Measurements from ENCODE around the gene SLC27A2. TPM values are rescaled to one million over a fixed set of nuclear protein-coding genes. Genes with fewer than 3 reads are reported as not detected.
"Not testable (repeated sequence)": the region's sequence is repeated elsewhere in the genome, so short reads cannot be mapped to it uniquely, and the experiment has no call there.

The SLC27A2 gene
- 0.06 TPM in 1 of 2 replicates, not detected in the other for total RNA-seq

DNA sequence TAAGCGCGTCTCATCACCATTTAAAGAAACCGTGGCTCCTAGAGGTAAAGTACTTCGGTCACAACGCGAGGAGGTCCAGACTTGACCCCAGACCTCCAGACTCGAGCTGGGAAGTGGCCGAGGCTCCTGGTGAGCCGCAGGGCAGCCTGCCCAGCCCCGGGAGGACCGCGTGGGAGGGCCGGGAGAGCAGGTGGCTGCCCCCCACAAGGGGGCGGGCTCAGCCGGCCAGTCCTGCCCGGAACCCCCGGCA, at the start of gene SLC27A2:
Gene SLC27A2, plus strand, starts transcription at position 228 of the 250 bp plus-strand sequence. CDS start 232 bp downstream, outside the sequence.
- DNase-seq (ENCODE audit: extremely low read depth, low read depth, low spot score): no peak

- not testable (repeated sequence) for DNase-seq (ENCODE audit: extremely low read depth, low read depth, low spot score)
These were observed 49.6 kb upstream of the SLC27A2 start for GRCh38 chr15:50132251-50132984.

DNA sequence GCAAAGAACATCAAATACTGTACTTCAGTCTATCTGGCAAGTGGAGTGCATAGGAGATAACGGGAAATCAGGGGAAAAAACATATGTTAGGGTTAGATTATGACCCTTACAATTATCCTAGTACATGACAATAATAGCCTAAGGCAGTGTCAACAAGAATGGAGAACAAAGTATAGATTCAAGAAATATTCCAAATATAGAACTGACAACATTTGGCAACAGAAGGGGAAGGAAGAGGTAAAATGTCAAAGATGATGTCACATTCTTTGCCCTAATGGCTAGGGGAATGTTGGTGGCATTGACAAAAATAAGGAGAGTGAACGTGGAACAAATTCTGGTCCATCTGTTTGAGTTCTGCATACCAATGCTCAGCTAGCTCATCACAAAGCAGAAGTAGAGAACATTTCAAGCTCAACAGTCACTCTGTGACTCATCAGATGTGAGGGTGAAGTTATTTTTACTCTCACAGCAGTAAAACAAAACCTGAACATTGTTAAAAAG, 47.4 kb upstream of the SLC27A2 start:
- no peak for DNase-seq (ENCODE audit: extremely low read depth, low read depth, low spot score)

DNA sequence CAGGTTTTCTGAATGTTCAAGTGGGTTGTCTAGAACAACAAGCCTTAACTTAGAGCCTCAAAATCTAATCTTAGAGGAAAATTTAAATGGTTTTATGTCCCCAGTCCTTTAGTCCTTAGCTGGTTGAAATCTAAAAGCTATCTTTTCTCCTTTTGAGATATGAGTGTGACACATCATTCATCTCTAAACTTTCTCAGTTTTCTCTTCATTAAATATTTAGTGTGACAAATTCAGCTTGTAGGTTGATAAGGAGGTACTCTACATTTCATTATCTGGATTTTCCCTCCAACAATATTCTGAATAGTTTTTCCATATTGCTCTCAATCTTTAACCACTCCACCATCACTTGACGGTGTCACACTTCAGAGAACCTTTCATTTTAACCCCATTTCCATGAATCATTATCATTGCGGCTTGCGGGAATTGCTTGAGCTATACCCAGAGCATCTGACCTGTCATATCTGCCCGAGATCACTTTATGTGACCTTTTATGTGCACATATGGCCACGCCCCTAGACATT, 46.9 kb upstream of the SLC27A2 start:
- DNase-seq (ENCODE audit: extremely low read depth, low read depth, low spot score): no peak

DNA sequence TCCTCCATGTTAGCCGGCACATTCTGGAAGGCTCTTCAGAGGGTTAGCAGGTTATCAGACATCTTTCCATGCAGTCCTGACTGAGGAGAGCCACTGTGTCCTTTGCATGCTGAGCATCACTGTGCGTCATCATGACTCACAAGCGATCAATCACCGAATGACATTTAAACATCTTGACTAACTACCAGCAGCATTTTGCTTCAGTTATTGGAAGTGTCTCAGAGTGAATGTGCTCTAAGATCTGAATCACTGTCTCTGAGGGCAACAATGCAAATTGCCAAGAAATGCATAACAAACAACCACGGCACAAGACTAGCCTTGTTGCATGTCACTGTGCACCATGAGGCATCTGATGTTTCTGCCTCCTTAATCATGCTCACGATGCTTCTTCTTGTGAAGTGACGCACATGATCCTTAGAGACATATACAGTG, 44.6 kb upstream of the SLC27A2 start:
- peak; percentile 68 for DNase-seq (ENCODE audit: extremely low read depth, low read depth, low spot score)

- no peak for DNase-seq (ENCODE audit: extremely low read depth, low read depth, low spot score)
These were observed 44.1 kb upstream of the SLC27A2 start for GRCh38 chr15:50137893-50138292.

GRCh38 chr15:50138391-50138790, 43.6 kb upstream of the SLC27A2 start:
- DNase-seq (ENCODE audit: extremely low read depth, low read depth, low spot score): no peak

GRCh38 chr15:50140098-50140497, 41.9 kb upstream of the SLC27A2 start:
- DNase-seq (ENCODE audit: extremely low read depth, low read depth, low spot score): no peak

- no peak for DNase-seq (ENCODE audit: extremely low read depth, low read depth, low spot score)
These were observed 41.0 kb upstream of the SLC27A2 start for GRCh38 chr15:50140983-50141382.

DNA sequence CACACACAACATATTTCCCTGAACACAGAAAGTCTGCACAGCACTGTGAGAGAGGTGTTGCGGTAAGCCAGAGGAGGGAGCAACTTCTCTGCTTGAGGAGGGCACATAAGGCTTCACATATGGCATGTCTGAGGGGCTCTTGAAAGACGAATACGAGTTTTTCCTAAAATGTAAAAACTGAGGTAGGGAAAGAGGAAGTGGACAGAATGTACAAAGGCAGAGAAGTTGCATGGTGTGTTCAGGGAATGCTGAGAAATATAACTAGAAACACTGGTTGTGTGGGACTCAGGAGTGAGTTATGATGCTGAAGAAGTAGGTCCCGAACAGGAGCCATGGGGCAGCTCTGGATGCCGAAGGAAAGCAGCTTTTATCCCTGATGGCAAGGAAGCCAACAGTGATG, 40.1 kb upstream of the SLC27A2 start:
- DNase-seq (ENCODE audit: extremely low read depth, low read depth, low spot score): no peak

GRCh38 chr15:50143255-50143860, 38.6 kb upstream of the SLC27A2 start:
- no peak for DNase-seq (ENCODE audit: extremely low read depth, low read depth, low spot score)

DNA sequence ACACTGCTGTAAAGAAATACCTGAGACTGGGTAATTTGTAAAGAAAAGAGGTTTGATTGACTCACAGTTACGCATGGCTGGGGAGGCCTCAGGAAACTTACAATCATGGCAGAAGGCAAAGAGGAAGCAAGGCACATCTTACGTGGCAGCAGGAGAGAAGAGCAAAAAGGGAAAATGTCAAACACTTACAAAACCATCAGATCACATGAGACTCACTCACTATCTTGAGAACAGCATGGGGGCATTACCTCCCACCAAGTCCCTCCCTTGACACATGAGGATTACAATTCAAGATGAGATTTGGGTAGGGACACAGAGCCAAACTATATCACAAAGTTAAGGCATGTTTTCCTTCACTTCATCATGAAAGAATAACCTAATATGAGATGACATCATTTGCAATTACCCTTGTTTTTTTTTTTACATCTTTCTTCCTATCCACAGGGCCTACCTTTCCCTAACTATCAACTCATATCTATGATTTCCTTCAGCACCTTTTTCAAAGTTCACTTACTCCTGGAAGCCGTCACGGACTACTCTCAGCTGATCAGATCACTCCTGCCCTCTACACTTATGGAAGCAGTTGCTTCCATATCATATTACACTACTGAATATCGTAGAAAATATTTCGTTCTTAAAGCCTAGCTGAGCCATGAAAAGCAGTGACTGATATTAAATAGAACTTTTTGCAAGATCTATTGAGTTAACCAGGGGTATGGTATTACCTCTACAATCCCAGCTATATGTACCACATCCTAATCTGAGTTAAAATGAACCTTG, 37.5 kb upstream of the SLC27A2 start:
- no peak for DNase-seq (ENCODE audit: extremely low read depth, low read depth, low spot score)

DNA sequence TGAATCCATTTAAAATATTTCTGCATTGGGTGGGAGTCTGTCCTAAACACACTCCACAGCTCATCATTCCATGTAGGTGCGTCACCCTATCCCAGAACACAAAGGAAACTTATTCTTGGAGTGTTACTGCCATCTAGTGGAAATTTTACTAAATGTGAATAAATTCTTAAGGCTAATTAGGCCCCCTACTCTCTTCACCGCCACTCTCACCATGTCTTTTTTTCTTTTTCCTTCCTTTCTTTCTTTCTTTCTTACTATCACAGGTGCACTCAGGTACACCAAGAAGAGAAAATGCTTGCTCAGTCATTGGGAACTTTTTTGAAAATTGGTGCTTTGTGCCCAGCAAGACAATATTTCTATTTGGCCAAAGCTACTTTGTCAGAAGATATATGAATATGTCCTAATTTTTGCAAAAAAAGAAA, 36.5 kb upstream of the SLC27A2 start:
- peak; percentile 78 for DNase-seq (ENCODE audit: extremely low read depth, low read depth, low spot score)

DNA sequence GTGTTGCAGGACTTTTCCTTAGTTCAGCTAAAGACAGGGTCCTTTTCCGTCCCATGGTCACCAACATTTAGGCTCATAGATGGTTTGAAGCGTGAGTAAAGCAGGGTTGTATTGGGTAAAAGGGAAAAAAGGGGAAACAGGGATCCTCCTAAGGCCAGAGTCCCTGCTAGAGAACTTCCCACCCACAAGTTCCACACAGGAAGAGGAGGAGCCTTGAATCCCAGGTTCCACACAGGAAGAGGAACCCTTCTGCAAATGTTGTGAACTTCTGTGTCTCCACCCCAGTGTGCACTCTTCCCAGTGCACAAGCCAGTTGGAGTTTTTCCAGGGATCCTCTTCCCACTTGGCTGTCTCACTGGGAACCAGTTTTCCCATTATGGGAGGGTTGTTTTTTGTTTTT, 35.4 kb upstream of the SLC27A2 start:
- no peak for DNase-seq (ENCODE audit: extremely low read depth, low read depth, low spot score)

- no peak for DNase-seq (ENCODE audit: extremely low read depth, low read depth, low spot score)
These were observed 33.5 kb upstream of the SLC27A2 start for GRCh38 chr15:50148362-50148963.

DNA sequence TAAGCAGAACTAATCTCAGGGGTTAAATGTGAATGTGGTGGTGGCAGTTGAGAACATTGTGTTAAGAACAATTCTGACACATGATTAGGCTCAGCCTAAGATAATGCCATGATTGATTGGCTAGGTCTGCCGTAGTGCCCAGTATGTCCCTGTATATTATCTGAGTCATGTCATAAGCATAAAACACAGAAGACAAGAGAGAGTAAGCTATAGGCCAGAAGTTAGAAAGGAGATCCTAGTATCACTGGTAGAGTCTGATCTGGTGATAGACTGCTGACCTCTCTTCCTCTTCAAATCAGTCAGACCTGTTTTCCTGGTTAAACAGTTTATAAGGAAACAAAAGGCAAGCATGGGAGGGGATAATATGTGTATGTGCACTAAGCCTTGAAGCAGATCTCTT, 32.9 kb upstream of the SLC27A2 start:
- DNase-seq (ENCODE audit: extremely low read depth, low read depth, low spot score): no peak

DNA sequence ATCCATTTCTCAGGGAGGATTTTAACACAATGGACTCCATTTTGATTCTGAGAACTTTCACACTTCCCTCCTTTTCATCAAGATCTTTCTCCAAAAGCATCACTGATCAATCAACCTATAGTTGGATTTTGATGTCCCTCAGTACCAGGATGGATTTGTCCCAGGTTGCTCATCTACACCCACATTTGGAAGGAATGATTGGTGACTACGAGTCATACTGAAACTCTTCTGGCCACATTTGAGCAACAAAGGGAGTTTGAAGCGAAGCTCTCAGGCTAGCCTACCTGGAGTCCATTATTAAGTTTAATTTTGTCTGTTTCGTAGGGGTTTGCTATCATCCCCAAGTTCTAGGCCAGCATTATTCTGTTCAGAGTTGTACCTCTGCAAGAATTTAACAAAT, 31.6 kb upstream of the SLC27A2 start:
- DNase-seq (ENCODE audit: extremely low read depth, low read depth, low spot score): no peak

DNA sequence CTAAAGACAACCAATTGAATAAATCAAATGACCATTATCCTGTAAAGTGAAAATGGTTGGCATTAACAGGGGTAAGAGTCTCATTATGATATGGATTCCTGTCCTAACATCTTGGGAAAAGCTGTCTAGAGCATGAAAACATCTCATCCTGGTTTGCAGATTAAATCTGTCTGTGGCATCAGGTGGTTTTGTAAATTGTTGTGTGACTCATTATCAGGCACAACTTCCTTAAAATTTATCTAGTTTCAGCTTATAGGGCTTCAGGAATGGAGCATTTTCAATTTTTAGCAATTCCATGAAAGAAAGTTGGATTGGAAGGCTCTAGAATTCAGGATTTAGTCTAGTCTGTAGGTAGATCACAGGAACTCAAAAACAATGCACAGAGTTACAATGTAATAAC, 31.1 kb upstream of the SLC27A2 start:
- DNase-seq (ENCODE audit: extremely low read depth, low read depth, low spot score): no peak

GRCh38 chr15:50151476-50151875, 30.5 kb upstream of the SLC27A2 start:
- DNase-seq (ENCODE audit: extremely low read depth, low read depth, low spot score): no peak

- not testable (repeated sequence) for DNase-seq (ENCODE audit: extremely low read depth, low read depth, low spot score)
These were observed 23.8 kb upstream of the SLC27A2 start for GRCh38 chr15:50158236-50158635.
